K562 (cell line): ENCODE data around the gene ZNF669. TPM values are rescaled to one million over a fixed set of nuclear protein-coding genes. Genes with fewer than 3 reads are reported as not detected.

Experiments used
- ARID2 ChIP-seq: fragments of 450-650 bp; IDR thresholded peaks from 2 replicates; pipeline ENCODE4 v1.6.1; 2017; ENCODE audit warnings: antibody characterized with exemption, mild to moderate bottlenecking
- CBX5 ChIP-seq: IDR thresholded peaks from 2 replicates; pipeline ENCODE4 v1.6.1; 2014; ENCODE audit warnings: low read depth, borderline replicate concordance
- CEBPB ChIP-seq: fragments of 450-650 bp; IDR thresholded peaks from 2 replicates; pipeline ENCODE4 v1.6.1; 2016; ENCODE audit warnings: missing genetic modification characterization, missing compliant biosample characterization
- CREB1 ChIP-seq, 2 experiments: sonication (generic) in 1 of 2; formaldehyde crosslinking in 1 of 2; IDR thresholded peaks; 2 replicates each; pipeline versions ENCODE4 v1.6.1 to v1.8.0; 2012 to 2022; ENCODE audit warnings: inconsistent platforms in 1 of 2, mild to moderate bottlenecking in 1 of 2, missing genetic modification reagents in 1 of 2, moderate library complexity in 1 of 2
- ESRRA ChIP-seq: fragments of 450-650 bp; IDR thresholded peaks from 2 replicates; pipeline ENCODE4 v1.6.1; 2014; ENCODE audit warnings: low read depth, mild to moderate bottlenecking, moderate library complexity, borderline replicate concordance
- FOXA1 ChIP-seq: fragments of 450-650 bp; IDR thresholded peaks from 2 replicates; pipeline ENCODE4 v1.6.1; 2016; ENCODE audit warnings: mild to moderate bottlenecking, borderline replicate concordance
- KLF13 ChIP-seq: fragments of 450-650 bp; IDR thresholded peaks from 2 replicates; pipeline ENCODE4 v1.6.1; 2016; ENCODE audit warnings: missing genetic modification characterization, low read depth, mild to moderate bottlenecking, missing compliant biosample characterization, moderate library complexity, borderline replicate concordance
- MAFF ChIP-seq: IDR thresholded peaks from 2 replicates; pipeline ENCODE4 v1.6.1; 2012; ENCODE audit warnings: low read length, improper control_type of control experiment
- MEF2A ChIP-seq: IDR thresholded peaks from 2 replicates; pipeline ENCODE4 v1.6.1; 2011; ENCODE audit warnings: low read depth, mild to moderate bottlenecking, low read length, moderate library complexity; ENCODE audit not compliant: control insufficient read depth
- MYBL2 ChIP-seq, 2 experiments: fragments of 450-650 bp in 1 of 2; sonication (generic) in 1 of 2; formaldehyde crosslinking in 1 of 2; IDR thresholded peaks; 2 replicates each; pipeline versions ENCODE4 v1.6.1 to v1.8.1; 2017 to 2022; ENCODE audit warnings: borderline replicate concordance in 1 of 2, inconsistent platforms in 1 of 2, low read depth in 1 of 2, mild to moderate bottlenecking in 1 of 2, missing genetic modification reagents in 1 of 2, moderate library complexity in 1 of 2
- NFE2 ChIP-seq: IDR thresholded peaks from 2 replicates; pipeline ENCODE4 v1.6.1; 2014; ENCODE audit warnings: antibody characterized with exemption, low read depth
- PHF21A ChIP-seq: fragments of 450-650 bp; IDR thresholded peaks from 2 replicates; pipeline ENCODE4 v1.6.1; 2017; ENCODE audit warnings: low read depth, borderline replicate concordance
- POLR2A ChIP-seq: fragments of 450-650 bp; conservative IDR thresholded peaks from 2 replicates; pipeline ENCODE4 v1.6.1; 2016
- RBBP5 ChIP-seq: fragments of 200-600 bp; sonication (generic); IDR thresholded peaks from 2 replicates; pipeline ENCODE4 v1.6.1; 2012; ENCODE audit warnings: borderline replicate concordance, mild to moderate bottlenecking, low read length, control low read depth, inconsistent platforms; ENCODE audit not compliant: insufficient read depth, poor library complexity, severe bottlenecking
- SOX6 ChIP-seq: fragments of 450-650 bp; IDR thresholded peaks from 2 replicates; pipeline ENCODE4 v1.6.1; 2014; ENCODE audit warnings: mild to moderate bottlenecking
- TRIM24 ChIP-seq, 2 experiments: fragments of 450-650 bp; IDR thresholded peaks; 2 replicates each; pipeline ENCODE4 v1.6.1; 2016
- ZBTB8A ChIP-seq: fragments of 450-650 bp; IDR thresholded peaks from 2 replicates; pipeline ENCODE4 v1.6.1; 2018; ENCODE audit warnings: mild to moderate bottlenecking, moderate library complexity; ENCODE audit not compliant: partially characterized antibody
- ZFP1 ChIP-seq: fragments of 450-650 bp; formaldehyde crosslinking; IDR thresholded peaks from 2 replicates; pipeline ENCODE4 v1.4.0; 2020; ENCODE audit warnings: mild to moderate bottlenecking, mixed read lengths
- ZNF551 ChIP-seq: fragments of 250-450 bp; sonication (Bioruptor Pico); IDR thresholded peaks from 2 replicates; pipeline ENCODE4 v1.5.0; 2021; ENCODE audit warnings: mild to moderate bottlenecking, moderate library complexity
- ZNF696 ChIP-seq: fragments of 250-450 bp; sonication (Bioruptor Pico); conservative IDR thresholded peaks from 2 replicates; pipeline ENCODE4 v1.4.0; 2020; ENCODE audit warnings: mild to moderate bottlenecking, moderate library complexity
- polyA plus RNA-seq, 8 experiments: library from polyadenylated mRNA; depleted of rRNA in 4 of 8; stranded (reverse) in 5 of 8; unstranded in 3 of 8; fragments of >200 nt; fragmentation: Nextera tagmentation in 2 of 8; fragmentation: Illumina TruSeq in 1 of 8; extraction: Ambion mirVana in 2 of 8; extraction: Trizol in 1 of 8; gene quantifications; 2 replicates each; pipeline versions ENCODE4 v1.2.1 to v1.2.3, GENCODE V29; 2011 to 2014; ENCODE audit warnings: inconsistent platforms in 1 of 8, missing spikeins in 1 of 8
- total RNA-seq, 7 experiments: library from RNA; depleted of rRNA in 6 of 7; stranded (reverse); fragments of >200 nt in 6 of 7; fragmentation: Illumina TruSeq in 2 of 7; extraction: Trizol in 2 of 7; gene quantifications; 2 replicates each; pipeline versions ENCODE4 v1.2.1 to v1.2.3, GENCODE V29; 2011 to 2021; ENCODE audit warnings: low replicate concordance in 1 of 7
- TF ChIP-seq, protein P1 (sequence below): sonication (generic); formaldehyde crosslinking; IDR thresholded peaks from 2 replicates; pipeline ENCODE4 v1.8.0; 2022; ENCODE audit warnings: missing genetic modification reagents, mild to moderate bottlenecking, borderline replicate concordance
- TF ChIP-seq, protein P2 (sequence below): fragments of 250-450 bp; sonication (Bioruptor Pico); IDR thresholded peaks from 2 replicates; pipeline ENCODE4 v1.8.0; 2021; ENCODE audit warnings: borderline replicate concordance, mild to moderate bottlenecking, moderate library complexity; ENCODE audit not compliant: poor library complexity, severe bottlenecking
- TF ChIP-seq, protein P3 (sequence below): fragments of 250-450 bp; sonication (Bioruptor Pico); IDR thresholded peaks from 2 replicates; pipeline ENCODE4 v1.8.0; 2021; ENCODE audit warnings: moderate library complexity, mild to moderate bottlenecking, inconsistent platforms
- TF ChIP-seq, protein P4 (sequence below): sonication (generic); formaldehyde crosslinking; IDR thresholded peaks from 2 replicates; pipeline ENCODE4 v1.8.1; 2023; ENCODE audit warnings: mild to moderate bottlenecking, missing genetic modification reagents, moderate library complexity

Gene ZNF669
- total and polyA plus RNA-seq, 9 of the 15 experiments (the other 6 are each of a cell fraction or from before 2014, with no cell fraction given): 5.3 to 18.3 (median 10.2) TPM

DNA sequence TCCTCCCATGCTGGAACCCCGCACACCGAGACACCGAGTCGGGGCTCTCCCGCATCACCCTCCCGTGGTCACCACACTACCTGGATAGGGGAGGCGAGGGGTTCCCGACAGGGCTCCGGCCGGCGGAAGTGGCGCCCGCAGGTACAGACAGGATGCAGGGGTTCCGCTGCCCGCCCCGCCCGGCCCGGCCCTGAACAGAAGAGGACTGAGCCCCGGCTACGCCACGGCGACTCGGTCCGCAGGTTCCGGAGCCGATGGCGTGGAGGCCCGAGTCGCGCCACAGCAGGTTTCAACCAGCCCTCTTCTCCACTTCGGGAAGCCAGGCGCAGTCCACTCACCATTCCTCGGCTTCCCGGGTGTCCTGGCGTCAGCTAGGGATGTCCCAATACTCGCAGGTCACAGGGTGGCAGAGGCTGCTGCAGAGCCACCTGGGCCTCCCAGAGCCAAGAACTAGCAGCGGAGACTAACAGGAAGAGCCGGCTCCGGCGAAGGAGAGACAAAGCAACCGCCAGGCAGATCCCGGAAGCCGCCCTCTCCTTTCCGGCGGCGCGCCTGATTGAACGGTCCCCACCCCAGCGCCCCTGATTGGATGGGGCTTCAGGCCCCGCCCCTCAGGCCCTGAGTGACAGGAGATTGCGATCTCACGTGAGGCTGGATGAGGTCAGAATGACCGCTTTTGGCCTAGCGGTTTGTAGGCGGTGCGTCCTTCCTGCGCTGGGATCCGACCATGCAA is at the start of gene ZNF669 (continued):
- TF ChIP-seq, protein P1, sequence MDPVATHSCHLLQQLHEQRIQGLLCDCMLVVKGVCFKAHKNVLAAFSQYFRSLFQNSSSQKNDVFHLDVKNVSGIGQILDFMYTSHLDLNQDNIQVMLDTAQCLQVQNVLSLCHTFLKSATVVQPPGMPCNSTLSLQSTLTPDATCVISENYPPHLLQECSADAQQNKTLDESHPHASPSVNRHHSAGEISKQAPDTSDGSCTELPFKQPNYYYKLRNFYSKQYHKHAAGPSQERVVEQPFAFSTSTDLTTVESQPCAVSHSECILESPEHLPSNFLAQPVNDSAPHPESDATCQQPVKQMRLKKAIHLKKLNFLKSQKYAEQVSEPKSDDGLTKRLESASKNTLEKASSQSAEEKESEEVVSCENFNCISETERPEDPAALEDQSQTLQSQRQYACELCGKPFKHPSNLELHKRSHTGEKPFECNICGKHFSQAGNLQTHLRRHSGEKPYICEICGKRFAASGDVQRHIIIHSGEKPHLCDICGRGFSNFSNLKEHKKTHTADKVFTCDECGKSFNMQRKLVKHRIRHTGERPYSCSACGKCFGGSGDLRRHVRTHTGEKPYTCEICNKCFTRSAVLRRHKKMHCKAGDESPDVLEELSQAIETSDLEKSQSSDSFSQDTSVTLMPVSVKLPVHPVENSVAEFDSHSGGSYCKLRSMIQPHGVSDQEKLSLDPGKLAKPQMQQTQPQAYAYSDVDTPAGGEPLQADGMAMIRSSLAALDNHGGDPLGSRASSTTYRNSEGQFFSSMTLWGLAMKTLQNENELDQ: no peak; the same call in 1 of the 2 replicates
- TF ChIP-seq MAFF (no peak), NFE2 (peak; percentile 24; the same call in 1 of the 2 replicates), CREB1 (IDR thresholded peaks at IDR 0.05) (peak; percentile 88), CREB1 (CRISPR knock-in tag; IDR thresholded peaks at IDR 0.05) (peak; percentile 77), TRIM24 (IDR thresholded peaks at IDR 0.05) (peak; percentile 55 to 87; a peak in 3 of 4 replicates), POLR2A (peak; percentile 96), ZNF551 (no peak), CEBPB (tag) (no peak), KLF13 (no peak), ZFP1 (no peak), SOX6 (peak; percentile 82), FOXA1 (no peak), CBX5 (peak; percentile 81; the same call in 1 of the 2 replicates), ESRRA (peak; percentile 85), PHF21A (no peak), RBBP5 (peak; percentile 95), ZNF696 (CRISPR knock-in tag) (no peak), MYBL2 (IDR thresholded peaks at IDR 0.05; ENCODE audit: low read depth) (no peak; the same call in 1 of the 2 replicates), MYBL2 (CRISPR knock-in tag; IDR thresholded peaks at IDR 0.05; ENCODE audit: borderline replicate concordance) (no peak), MEF2A (peak; percentile 79), ZBTB8A (no peak), ARID2 (no peak)
- TF ChIP-seq, protein P2, sequence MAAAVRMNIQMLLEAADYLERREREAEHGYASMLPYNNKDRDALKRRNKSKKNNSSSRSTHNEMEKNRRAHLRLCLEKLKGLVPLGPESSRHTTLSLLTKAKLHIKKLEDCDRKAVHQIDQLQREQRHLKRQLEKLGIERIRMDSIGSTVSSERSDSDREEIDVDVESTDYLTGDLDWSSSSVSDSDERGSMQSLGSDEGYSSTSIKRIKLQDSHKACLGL: no peak
- TF ChIP-seq, protein P3, sequence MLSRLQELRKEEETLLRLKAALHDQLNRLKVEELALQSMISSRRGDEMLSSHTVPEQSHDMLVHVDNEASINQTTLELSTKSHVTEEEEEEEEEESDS (CRISPR knock-in tag): no peak
- TF ChIP-seq, protein P4, sequence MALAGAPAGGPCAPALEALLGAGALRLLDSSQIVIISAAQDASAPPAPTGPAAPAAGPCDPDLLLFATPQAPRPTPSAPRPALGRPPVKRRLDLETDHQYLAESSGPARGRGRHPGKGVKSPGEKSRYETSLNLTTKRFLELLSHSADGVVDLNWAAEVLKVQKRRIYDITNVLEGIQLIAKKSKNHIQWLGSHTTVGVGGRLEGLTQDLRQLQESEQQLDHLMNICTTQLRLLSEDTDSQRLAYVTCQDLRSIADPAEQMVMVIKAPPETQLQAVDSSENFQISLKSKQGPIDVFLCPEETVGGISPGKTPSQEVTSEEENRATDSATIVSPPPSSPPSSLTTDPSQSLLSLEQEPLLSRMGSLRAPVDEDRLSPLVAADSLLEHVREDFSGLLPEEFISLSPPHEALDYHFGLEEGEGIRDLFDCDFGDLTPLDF (CRISPR knock-in tag): peak; percentile 93
